Measurements from ENCODE around the gene MLLT6.

Gene MLLT6

GRCh38 chr17:38698760-38699159, 6.3 kb upstream of the MLLT6 start:
- TF ChIP-seq, protein P1, sequence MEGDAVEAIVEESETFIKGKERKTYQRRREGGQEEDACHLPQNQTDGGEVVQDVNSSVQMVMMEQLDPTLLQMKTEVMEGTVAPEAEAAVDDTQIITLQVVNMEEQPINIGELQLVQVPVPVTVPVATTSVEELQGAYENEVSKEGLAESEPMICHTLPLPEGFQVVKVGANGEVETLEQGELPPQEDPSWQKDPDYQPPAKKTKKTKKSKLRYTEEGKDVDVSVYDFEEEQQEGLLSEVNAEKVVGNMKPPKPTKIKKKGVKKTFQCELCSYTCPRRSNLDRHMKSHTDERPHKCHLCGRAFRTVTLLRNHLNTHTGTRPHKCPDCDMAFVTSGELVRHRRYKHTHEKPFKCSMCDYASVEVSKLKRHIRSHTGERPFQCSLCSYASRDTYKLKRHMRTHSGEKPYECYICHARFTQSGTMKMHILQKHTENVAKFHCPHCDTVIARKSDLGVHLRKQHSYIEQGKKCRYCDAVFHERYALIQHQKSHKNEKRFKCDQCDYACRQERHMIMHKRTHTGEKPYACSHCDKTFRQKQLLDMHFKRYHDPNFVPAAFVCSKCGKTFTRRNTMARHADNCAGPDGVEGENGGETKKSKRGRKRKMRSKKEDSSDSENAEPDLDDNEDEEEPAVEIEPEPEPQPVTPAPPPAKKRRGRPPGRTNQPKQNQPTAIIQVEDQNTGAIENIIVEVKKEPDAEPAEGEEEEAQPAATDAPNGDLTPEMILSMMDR (IDR thresholded peaks at IDR 0.05), result no peak
- H3K4me3 Mint-ChIP-seq, result no peak overlapping the region
- no peak for DNase-seq
- H3K27ac Mint-ChIP-seq, result no peak overlapping the region
- H3K36me3 Mint-ChIP-seq (ENCODE audit: low read depth), result no peaks in the 10 kb centered on the region
- peaks cover 44% of the 10 kb centered on the region for H3K4me1 Mint-ChIP-seq
- no peaks in the 10 kb centered on the region for H3K9me3 Mint-ChIP-seq
- H3K27me3 Mint-ChIP-seq (ENCODE audit: low read depth, poor library complexity), result peaks cover 74% of the 10 kb centered on the region

DNA sequence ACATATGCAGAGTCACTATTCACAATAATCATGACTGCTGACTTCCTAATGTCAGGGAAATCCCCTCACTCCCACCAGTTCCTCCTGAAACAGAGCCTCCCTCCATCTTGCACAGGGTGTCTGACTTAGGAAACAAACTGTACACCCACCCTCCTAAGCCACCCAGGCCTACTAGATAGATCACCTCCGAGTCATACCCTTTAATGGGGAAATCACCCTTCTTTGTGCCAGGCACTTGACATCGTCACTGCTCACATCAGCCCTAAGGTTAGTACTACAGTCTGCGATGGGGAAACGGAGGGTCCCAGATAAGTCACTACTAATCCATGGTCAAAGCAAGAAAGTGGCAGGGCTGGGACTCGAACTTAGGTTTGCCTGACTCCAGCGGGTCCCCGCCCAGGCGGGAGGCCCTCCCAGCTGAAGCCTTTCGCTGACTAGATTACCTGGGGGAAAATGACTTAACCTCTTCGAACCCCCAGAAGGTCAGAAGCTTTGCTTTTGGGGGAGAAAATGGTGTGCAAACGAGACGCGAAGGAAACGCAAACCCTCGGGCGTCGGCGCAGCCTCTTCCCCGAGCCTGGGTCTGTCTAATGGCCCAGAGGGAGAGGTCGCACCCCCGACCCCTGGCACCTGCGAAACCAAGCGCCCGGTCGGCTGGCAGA, 3.4 kb upstream of the MLLT6 start:
- no peak overlapping the region for H3K27ac Mint-ChIP-seq
- DNase-seq, result no peak
- no peaks in the 10 kb centered on the region for H3K36me3 Mint-ChIP-seq (ENCODE audit: low read depth)

DNA sequence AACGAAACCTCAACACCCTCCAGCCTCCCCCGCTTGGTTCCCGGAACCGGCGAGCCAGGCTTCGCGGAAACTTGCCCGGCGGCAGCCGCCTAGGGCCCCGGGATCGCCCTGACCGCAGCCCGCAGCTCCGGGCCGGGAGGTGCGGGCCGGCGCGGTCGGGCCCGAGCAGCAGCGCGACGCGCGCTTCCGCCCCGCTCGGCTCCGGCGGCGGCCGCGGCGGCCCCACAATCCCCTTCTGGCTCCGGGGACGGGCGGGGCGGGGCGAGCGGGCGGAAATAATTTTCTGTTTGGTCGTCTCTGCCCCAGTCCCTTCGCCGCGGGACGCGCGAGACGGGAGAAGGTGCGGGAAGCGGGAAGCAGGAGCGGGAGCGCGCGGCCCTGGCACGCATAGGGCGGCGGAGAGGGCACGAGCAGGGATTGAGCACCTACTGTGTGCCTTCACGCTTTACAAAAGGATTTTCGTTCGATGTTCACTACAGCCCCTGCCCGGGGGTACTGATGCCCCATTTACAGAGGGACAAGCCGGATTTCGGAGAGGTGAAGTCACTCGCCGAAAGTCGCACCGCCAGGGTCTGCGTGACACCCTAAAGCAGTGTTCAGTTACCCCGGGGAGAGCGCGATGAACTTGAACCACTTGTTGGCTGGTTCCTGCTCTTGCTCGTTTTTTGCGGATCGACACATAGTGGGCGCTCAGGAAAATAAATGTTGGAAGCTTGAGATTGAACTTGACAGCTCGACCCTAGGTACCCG, 2.7 kb upstream of the MLLT6 start:
- TF ChIP-seq, protein P1 (IDR thresholded peaks at IDR 0.05), result no peak
- Mint-ChIP-seq H3K27ac (no peak overlapping the region), H3K27me3 (ENCODE audit: low read depth, poor library complexity) (peaks cover 70% of the 10 kb centered on the region), H3K9me3 (no peaks in the 10 kb centered on the region), H3K4me1 (peaks cover 57% of the 10 kb centered on the region), H3K36me3 (ENCODE audit: low read depth) (no peaks in the 10 kb centered on the region), H3K4me3 (peak overlapping the region; percentile 94)
- DNase-seq, result peak; percentile 82

More for the DNA sequence above, 3.4 kb upstream of the MLLT6 start:
- Mint-ChIP-seq H3K4me3 (peak overlapping the region; percentile 73), H3K9me3 (no peaks in the 10 kb centered on the region), H3K4me1 (peaks cover 52% of the 10 kb centered on the region), H3K27me3 (ENCODE audit: low read depth, poor library complexity) (peaks cover 77% of the 10 kb centered on the region)
- TF ChIP-seq, protein P1 (IDR thresholded peaks at IDR 0.05), result no peak

GRCh38 chr17:38702916-38703741, 1.9 kb upstream of the MLLT6 start:
- peaks cover 65% of the 10 kb centered on the region for H3K4me1 Mint-ChIP-seq
- no peak overlapping the region for H3K27ac Mint-ChIP-seq

GRCh38 chr17:38703742-38704605, 1.1 kb upstream of the MLLT6 start:
- Mint-ChIP-seq H3K27me3 (ENCODE audit: low read depth, poor library complexity) (peaks cover 56% of the 10 kb centered on the region), H3K4me3 (peak overlapping the region; percentile 94), H3K36me3 (ENCODE audit: low read depth) (peaks cover 7% of the 10 kb centered on the region), H3K27ac (peak overlapping the region; percentile 87), H3K9me3 (no peaks in the 10 kb centered on the region), H3K4me1 (peaks cover 68% of the 10 kb centered on the region)
- DNase-seq, result peak; percentile 84
- TF ChIP-seq, protein P1 (IDR thresholded peaks at IDR 0.05), result no peak

More at GRCh38 chr17:38702916-38703741, 1.9 kb upstream of the MLLT6 start:
- Mint-ChIP-seq H3K9me3 (no peaks in the 10 kb centered on the region), H3K36me3 (ENCODE audit: low read depth) (peaks cover 4% of the 10 kb centered on the region), H3K27me3 (ENCODE audit: low read depth, poor library complexity) (peaks cover 64% of the 10 kb centered on the region), H3K4me3 (peak overlapping the region; percentile 94)
- TF ChIP-seq, protein P1 (IDR thresholded peaks at IDR 0.05), result no peak
- DNase-seq, result no peak
